Measurements from ENCODE around the gene NDUFAF4.

NDUFAF4 gene

DNA sequence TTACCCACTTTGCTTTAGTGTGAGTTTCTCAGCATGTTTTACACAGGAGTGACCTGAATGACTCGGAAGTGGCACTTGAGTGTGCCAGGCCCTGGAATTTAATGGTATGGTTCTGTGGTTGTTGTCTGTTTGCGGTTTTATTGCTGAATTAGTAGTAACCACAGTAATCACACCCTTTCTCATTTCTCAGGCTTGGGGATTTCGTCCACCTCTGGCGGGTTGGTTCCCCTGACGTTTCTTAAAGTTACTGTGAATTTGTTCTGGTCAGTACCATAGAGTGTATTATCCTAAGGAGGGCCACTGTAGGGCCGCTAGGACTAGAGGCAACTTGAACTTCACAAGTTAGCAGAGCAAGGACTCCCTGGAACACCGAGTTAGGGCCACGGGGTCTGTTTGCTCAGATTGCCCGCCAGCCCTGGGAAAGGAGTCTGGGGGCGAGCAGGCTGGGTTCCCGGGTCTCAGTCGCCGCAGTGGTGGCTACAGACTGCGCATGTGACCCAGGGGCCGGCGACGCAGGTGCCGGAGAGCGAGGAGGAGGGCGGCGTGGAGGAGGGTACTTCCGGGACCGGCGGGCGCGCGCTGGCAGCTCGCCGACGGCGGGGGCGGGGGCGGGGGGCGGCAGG is 26.3 kb upstream of the NDUFAF4 start (continued):
- TF ChIP-seq ZBTB20 (tag by site-specific recombination; IDR thresholded peaks at IDR 0.05) (peak; percentile 50; the same call in 1 of the 2 replicates), SP3 (tag by site-specific recombination; IDR thresholded peaks at IDR 0.05) (no peak), ZXDB (tag by site-specific recombination; IDR thresholded peaks at IDR 0.05) (peak; percentile 22), PRDM6 (tag by site-specific recombination; IDR thresholded peaks at IDR 0.05) (no peak), GLI4 (tag by site-specific recombination; IDR thresholded peaks at IDR 0.05) (no peak), ZNF335 (tag by site-specific recombination; conservative IDR thresholded peaks at IDR 0.05) (peak; percentile 1; the same call in 1 of the 2 replicates), ZNF391 (tag by site-specific recombination; IDR thresholded peaks at IDR 0.05; ENCODE audit: borderline replicate concordance, low read depth) (no peak), ZNF530 (tag by site-specific recombination; IDR thresholded peaks at IDR 0.05; ENCODE audit: low read depth) (no peak), ZNF501 (tag by site-specific recombination; IDR thresholded peaks at IDR 0.05) (0 out of 2 replicates have a peak, but pooled peaks have one; percentile 17), ZNF10 (tag by site-specific recombination; IDR thresholded peaks at IDR 0.05) (0 out of 2 replicates have a peak, but pooled peaks have one; percentile 13), KLF1 (tag by site-specific recombination; IDR thresholded peaks at IDR 0.05) (no peak), ZNF184 (tag by site-specific recombination; IDR thresholded peaks at IDR 0.05) (no peak), ZNF776 (tag by site-specific recombination; IDR thresholded peaks at IDR 0.05; ENCODE audit: borderline replicate concordance) (no peak), ZNF274 (IDR thresholded peaks at IDR 0.05; ENCODE audit: low read length) (no peak), ZNF274 (tag by site-specific recombination; IDR thresholded peaks at IDR 0.05; ENCODE audit: borderline replicate concordance) (no peak), SP7 (tag by site-specific recombination; IDR thresholded peaks at IDR 0.05) (peak; percentile 16; the same call in 1 of the 2 replicates), ZNF843 (tag by site-specific recombination; IDR thresholded peaks at IDR 0.05) (no peak)
- TF ChIP-seq, protein P1, sequence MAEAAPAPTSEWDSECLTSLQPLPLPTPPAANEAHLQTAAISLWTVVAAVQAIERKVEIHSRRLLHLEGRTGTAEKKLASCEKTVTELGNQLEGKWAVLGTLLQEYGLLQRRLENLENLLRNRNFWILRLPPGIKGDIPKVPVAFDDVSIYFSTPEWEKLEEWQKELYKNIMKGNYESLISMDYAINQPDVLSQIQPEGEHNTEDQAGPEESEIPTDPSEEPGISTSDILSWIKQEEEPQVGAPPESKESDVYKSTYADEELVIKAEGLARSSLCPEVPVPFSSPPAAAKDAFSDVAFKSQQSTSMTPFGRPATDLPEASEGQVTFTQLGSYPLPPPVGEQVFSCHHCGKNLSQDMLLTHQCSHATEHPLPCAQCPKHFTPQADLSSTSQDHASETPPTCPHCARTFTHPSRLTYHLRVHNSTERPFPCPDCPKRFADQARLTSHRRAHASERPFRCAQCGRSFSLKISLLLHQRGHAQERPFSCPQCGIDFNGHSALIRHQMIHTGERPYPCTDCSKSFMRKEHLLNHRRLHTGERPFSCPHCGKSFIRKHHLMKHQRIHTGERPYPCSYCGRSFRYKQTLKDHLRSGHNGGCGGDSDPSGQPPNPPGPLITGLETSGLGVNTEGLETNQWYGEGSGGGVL (tag by site-specific recombination; IDR thresholded peaks at IDR 0.05): no peak
- TF ChIP-seq, protein P2, sequence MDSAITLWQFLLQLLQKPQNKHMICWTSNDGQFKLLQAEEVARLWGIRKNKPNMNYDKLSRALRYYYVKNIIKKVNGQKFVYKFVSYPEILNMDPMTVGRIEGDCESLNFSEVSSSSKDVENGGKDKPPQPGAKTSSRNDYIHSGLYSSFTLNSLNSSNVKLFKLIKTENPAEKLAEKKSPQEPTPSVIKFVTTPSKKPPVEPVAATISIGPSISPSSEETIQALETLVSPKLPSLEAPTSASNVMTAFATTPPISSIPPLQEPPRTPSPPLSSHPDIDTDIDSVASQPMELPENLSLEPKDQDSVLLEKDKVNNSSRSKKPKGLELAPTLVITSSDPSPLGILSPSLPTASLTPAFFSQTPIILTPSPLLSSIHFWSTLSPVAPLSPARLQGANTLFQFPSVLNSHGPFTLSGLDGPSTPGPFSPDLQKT (IDR thresholded peaks at IDR 0.05; ENCODE audit: borderline replicate concordance, low read depth, low read length): no peak

DNA sequence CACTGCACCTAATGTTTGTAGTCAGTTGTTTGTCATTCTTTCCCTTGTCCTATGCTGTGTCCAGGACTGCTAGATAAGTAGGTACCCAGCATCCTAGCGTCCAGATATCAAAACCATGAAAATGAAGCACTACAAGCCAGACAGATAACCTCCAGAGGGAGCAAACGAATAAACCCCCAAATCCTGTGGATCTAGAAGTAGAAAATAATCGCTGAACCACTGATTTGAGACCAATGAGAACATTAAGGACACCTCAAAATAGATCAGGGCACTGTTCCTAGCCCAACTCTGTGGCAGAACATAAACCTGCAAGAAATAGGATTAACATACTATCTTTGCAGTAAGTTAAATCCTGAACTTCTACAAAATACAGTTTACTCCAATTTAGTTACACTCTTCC is 25.7 kb upstream of the NDUFAF4 start:
- CTCF ChIA-PET: interaction anchor here (0.6 to 1.0 kb wide), 2 partner anchors 26 to 79 kb away, joined by 3 read pairs; no protein-coding TSS in a partner anchor
- POLR2A ChIA-PET: no interaction called here
- TF ChIP-seq REPIN1 (tag by site-specific recombination; IDR thresholded peaks at IDR 0.05; ENCODE audit: low read depth): no peak
- TF ChIP-seq HIC1 (tag by site-specific recombination; IDR thresholded peaks at IDR 0.05): no peak
- TF ChIP-seq, protein P3, sequence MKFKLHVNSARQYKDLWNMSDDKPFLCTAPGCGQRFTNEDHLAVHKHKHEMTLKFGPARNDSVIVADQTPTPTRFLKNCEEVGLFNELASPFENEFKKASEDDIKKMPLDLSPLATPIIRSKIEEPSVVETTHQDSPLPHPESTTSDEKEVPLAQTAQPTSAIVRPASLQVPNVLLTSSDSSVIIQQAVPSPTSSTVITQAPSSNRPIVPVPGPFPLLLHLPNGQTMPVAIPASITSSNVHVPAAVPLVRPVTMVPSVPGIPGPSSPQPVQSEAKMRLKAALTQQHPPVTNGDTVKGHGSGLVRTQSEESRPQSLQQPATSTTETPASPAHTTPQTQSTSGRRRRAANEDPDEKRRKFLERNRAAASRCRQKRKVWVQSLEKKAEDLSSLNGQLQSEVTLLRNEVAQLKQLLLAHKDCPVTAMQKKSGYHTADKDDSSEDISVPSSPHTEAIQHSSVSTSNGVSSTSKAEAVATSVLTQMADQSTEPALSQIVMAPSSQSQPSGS (tag by site-specific recombination; IDR thresholded peaks at IDR 0.05; ENCODE audit: low read depth): no peak
- no peak for TF ChIP-seq ZNF660 (tag by site-specific recombination; IDR thresholded peaks at IDR 0.05)
- TF ChIP-seq ZNF530 (tag by site-specific recombination; IDR thresholded peaks at IDR 0.05; ENCODE audit: low read depth): no peak
- no peak for TF ChIP-seq KLF7 (tag by site-specific recombination; IDR thresholded peaks at IDR 0.05; ENCODE audit: borderline replicate concordance)
- TF ChIP-seq ZBTB26 (tag by site-specific recombination; optimal IDR thresholded peaks at IDR 0.05): no peak
- TF ChIP-seq ZFP69B (tag by site-specific recombination; IDR thresholded peaks at IDR 0.05): no peak
- TF ChIP-seq MZF1 (tag by site-specific recombination; IDR thresholded peaks at IDR 0.05; ENCODE audit: borderline replicate concordance): no peak
- no peak for TF ChIP-seq ZBTB8A (tag by site-specific recombination; IDR thresholded peaks at IDR 0.05)

More for the DNA sequence above, 25.7 kb upstream of the NDUFAF4 start:
- Histone ChIP-seq H3K27ac (ENCODE audit: extremely low read depth, low read depth, low read length) (peak overlapping the region; percentile 55; the same call in 1 of the 2 replicates), H3K4me1 (ENCODE audit: control insufficient read depth, insufficient read depth, low read length) (peaks cover 5% of the 10 kb centered on the region; the same call in 1 of the 2 replicates), H3K36me3 (ENCODE audit: control insufficient read depth in 2 of 2, insufficient read depth in 1 of 2, low read length in 2 of 2) (no peaks in the 10 kb centered on the region), H3K9me3 (ENCODE audit: control insufficient read depth, insufficient read depth, low read depth, low read length) (no peaks in the 10 kb centered on the region), H3K4me3 (ENCODE audit: low read depth, low read length) (no peak overlapping the region)
